ENCODE measurements around the gene FAM234B. TPM values are rescaled to one million over a fixed set of nuclear protein-coding genes. Genes with fewer than 3 reads are reported as not detected.

FAM234B gene
- polyA plus RNA-seq, 1 experiment = 7.3 TPM

GRCh38 chr12:13000616-13000924, 43.6 kb upstream of the FAM234B start:
- no peak for DNase-seq (ENCODE audit: low read depth, low spot score)
- TF ChIP-seq CTCF (IDR thresholded peaks at IDR 0.05; ENCODE audit: low read depth, low read length) = no peak
- Histone ChIP-seq H3K4me3 (ENCODE audit: low read depth, low read length) (peak overlapping the region; percentile 64), H3K9me3 (ENCODE audit: control insufficient read depth, insufficient read depth, low read length) (no peaks in the 10 kb centered on the region; the same call in 1 of the 2 replicates), H3K27ac (ENCODE audit: low read depth, low read length) (peak overlapping the region; percentile 77), H3K27me3 (ENCODE audit: control insufficient read depth, insufficient read depth, low read length) (no peaks in the 10 kb centered on the region)
- POLR2A ChIA-PET = interaction anchor here (1.0 to 1.2 kb wide), 2 partner anchors 9 to 24 kb away, joined by 3 read pairs; no protein-coding TSS in a partner anchor
- CTCF ChIA-PET = interaction anchor here (0.8 kb wide), 1 partner anchor 212 kb away, joined by 3 read pairs; no protein-coding TSS in a partner anchor

GRCh38 chr12:13000925-13001774, 43.0 kb upstream of the FAM234B start:
- no peaks in the 10 kb centered on the region; the same call in 1 of the 2 replicates for H3K9me3 ChIP-seq (ENCODE audit: control insufficient read depth, insufficient read depth, low read length)
- peak; percentile 33 for TF ChIP-seq CTCF (IDR thresholded peaks at IDR 0.05; ENCODE audit: low read depth, low read length)
- H3K27me3 ChIP-seq (ENCODE audit: control insufficient read depth, insufficient read depth, low read length) = no peaks in the 10 kb centered on the region
- POLR2A ChIA-PET = interaction anchor here (1.0 to 1.2 kb wide), 2 partner anchors 9 to 25 kb away, joined by 3 read pairs; no protein-coding TSS in a partner anchor
- peak overlapping the region; percentile 64 for H3K4me3 ChIP-seq (ENCODE audit: low read depth, low read length)
- DNase-seq (ENCODE audit: low read depth, low spot score) = no peak
- CTCF ChIA-PET = interaction anchor here (0.6 to 3.6 kb wide), 5 partner anchors 34 to 223 kb away, joined by 3 to 15 read pairs (median 3); no protein-coding TSS in a partner anchor
- peak overlapping the region; percentile 77 for H3K27ac ChIP-seq (ENCODE audit: low read depth, low read length)

GRCh38 chr12:13001775-13002040, 42.5 kb upstream of the FAM234B start:
- Histone ChIP-seq H3K27ac (ENCODE audit: low read depth, low read length) (no peak overlapping the region), H3K4me3 (ENCODE audit: low read depth, low read length) (peak overlapping the region; percentile 64), H3K27me3 (ENCODE audit: control insufficient read depth, insufficient read depth, low read length) (no peaks in the 10 kb centered on the region), H3K9me3 (ENCODE audit: control insufficient read depth, insufficient read depth, low read length) (no peaks in the 10 kb centered on the region; the same call in 1 of the 2 replicates)
- TF ChIP-seq CTCF (IDR thresholded peaks at IDR 0.05; ENCODE audit: low read depth, low read length) = no peak
- ChIA-PET POLR2A (interaction anchor here (1.2 kb wide), 1 partner anchor 25 kb away, joined by 3 read pairs; no protein-coding TSS in a partner anchor), CTCF (interaction anchor here (0.8 to 3.6 kb wide), 3 partner anchors 210 to 223 kb away, joined by 3 to 15 read pairs (median 3); no protein-coding TSS in a partner anchor)
- DNase-seq (ENCODE audit: low read depth, low spot score) = no peak

- DNase-seq (ENCODE audit: low read depth, low spot score) = no peak
- ChIA-PET CTCF (interaction anchor here (0.8 to 3.6 kb wide), 3 partner anchors 210 to 222 kb away, joined by 3 to 15 read pairs (median 3); no protein-coding TSS in a partner anchor), POLR2A (no interaction called here)
- no peaks in the 10 kb centered on the region for H3K27me3 ChIP-seq (ENCODE audit: control insufficient read depth, insufficient read depth, low read length)
- H3K4me3 ChIP-seq (ENCODE audit: low read depth, low read length) = no peak overlapping the region
- no peak for TF ChIP-seq CTCF (IDR thresholded peaks at IDR 0.05; ENCODE audit: low read depth, low read length)
- no peaks in the 10 kb centered on the region; the same call in 1 of the 2 replicates for H3K9me3 ChIP-seq (ENCODE audit: control insufficient read depth, insufficient read depth, low read length)
- no peak overlapping the region for H3K27ac ChIP-seq (ENCODE audit: low read depth, low read length)
Measured at GRCh38 chr12:13002301-13003097, 41.7 kb upstream of the FAM234B start.

All from AG04450 (cell line).